GM23338 (cell line): Measurements from ENCODE around the gene ABCB11. TPM values are rescaled to one million over a fixed set of nuclear protein-coding genes. Genes with fewer than 3 reads are reported as not detected.

Experiments used
- ATAC-seq: fragments of 200-7000 bp; cut with Tn5 transposase; 3 replicates; pipeline ENCODE4 v1.9.1; 2020
- DNase-seq: peaks from one replicate; pipeline ENCODE4 v3.0.0-alpha.2; 2015; ENCODE audit warnings: low spot score
- H2AFZ ChIP-seq: fragments of 200-600 bp; sonication (generic); 2 replicates; pipeline ENCODE4 v1.8.0; 2016; ENCODE audit warnings: antibody characterized with exemption, mild to moderate bottlenecking, moderate library complexity
- H3F3A ChIP-seq: fragments of 200-600 bp; sonication (generic); replicated peaks from 2 replicates; pipeline ENCODE4 v1.8.0; 2017; ENCODE audit warnings: antibody characterized with exemption, mixed run types, low read depth
- H3K27ac ChIP-seq: fragments of 200-600 bp; sonication (generic); 2 replicates; pipeline ENCODE4 v1.6.1; 2016; ENCODE audit warnings: low read depth
- H3K27me3 ChIP-seq: fragments of 200-600 bp; sonication (generic); 2 replicates; pipeline ENCODE4 v1.8.0; 2016; ENCODE audit warnings: mild to moderate bottlenecking, mixed run types, moderate library complexity; ENCODE audit not compliant: insufficient read depth
- H3K36me3 ChIP-seq: fragments of 200-600 bp; sonication (generic); 2 replicates; pipeline ENCODE4 v1.8.0; 2016; ENCODE audit warnings: mild to moderate bottlenecking; ENCODE audit not compliant: insufficient read depth
- H3K4me1 ChIP-seq: fragments of 200-600 bp; sonication (generic); 2 replicates; pipeline ENCODE4 v1.8.0; 2016; ENCODE audit warnings: mild to moderate bottlenecking, moderate library complexity; ENCODE audit not compliant: insufficient read depth
- H3K4me2 ChIP-seq: fragments of 200-600 bp; sonication (generic); 2 replicates; pipeline ENCODE4 v1.7.1; 2017; ENCODE audit warnings: mixed run types
- H3K4me3 ChIP-seq: fragments of 200-600 bp; sonication (generic); 2 replicates; pipeline ENCODE4 v1.6.1; 2016; ENCODE audit warnings: mixed run types
- H3K79me2 ChIP-seq: fragments of 200-600 bp; sonication (generic); replicated peaks from 2 replicates; pipeline ENCODE4 v1.8.0; 2017; ENCODE audit warnings: mild to moderate bottlenecking; ENCODE audit not compliant: insufficient read depth
- H3K9me2 ChIP-seq: fragments of 200-600 bp; sonication (generic); 2 replicates; pipeline ENCODE4 v1.8.0; 2017; ENCODE audit not compliant: insufficient read depth
- H4K20me1 ChIP-seq: fragments of 200-600 bp; sonication (generic); replicated peaks from 2 replicates; pipeline ENCODE4 v1.8.0; 2017; ENCODE audit warnings: mild to moderate bottlenecking; ENCODE audit not compliant: insufficient read depth
- H3K27ac Mint-ChIP-seq: 2 replicates; pipeline ENCODE4 v1.8.0; 2020; ENCODE audit warnings: inconsistent platforms, mild to moderate bottlenecking, moderate library complexity, mixed read lengths
- H3K27me3 Mint-ChIP-seq: 3 replicates; pipeline ENCODE4 v1.8.0; 2022; ENCODE audit warnings: low read depth, mild to moderate bottlenecking, moderate library complexity, mixed read lengths, inconsistent platforms; ENCODE audit not compliant: insufficient read depth, poor library complexity
- H3K36me3 Mint-ChIP-seq: 3 replicates; pipeline ENCODE4 v1.8.0; 2021; ENCODE audit warnings: low read depth, mild to moderate bottlenecking, inconsistent platforms, moderate library complexity, mixed read lengths
- H3K4me1 Mint-ChIP-seq: 3 replicates; pipeline ENCODE4 v1.8.0; 2020; ENCODE audit warnings: mild to moderate bottlenecking, inconsistent platforms, mixed read lengths
- H3K4me3 Mint-ChIP-seq: 3 replicates; pipeline ENCODE4 v1.8.0; 2021; ENCODE audit warnings: moderate library complexity, mild to moderate bottlenecking, inconsistent platforms, mixed read lengths
- H3K9me3 Mint-ChIP-seq: 3 replicates; pipeline ENCODE4 v1.8.0; 2020; ENCODE audit warnings: moderate library complexity, mild to moderate bottlenecking, inconsistent platforms, mixed read lengths
- CREB1 ChIP-seq: fragments of 250-450 bp; sonication (Bioruptor Pico); IDR thresholded peaks from 2 replicates; pipeline ENCODE4 v1.5.0; 2020; ENCODE audit warnings: low read depth, mild to moderate bottlenecking, moderate library complexity
- CTCF ChIP-seq, 2 experiments: fragments of 200-600 bp in 1 of 2; sonication (generic) in 1 of 2; conservative IDR thresholded peaks; 2 replicates each; pipeline versions ENCODE4 v1.5.1 to v1.6.1; 2016 to 2017; ENCODE audit warnings: antibody characterized with exemption in 2 of 2, low read depth in 2 of 2, mild to moderate bottlenecking in 2 of 2, moderate library complexity in 1 of 2
- ETS1 ChIP-seq: IDR thresholded peaks from 2 replicates; pipeline ENCODE4 v1.6.1; 2016; ENCODE audit warnings: antibody characterized with exemption
- EZH2 ChIP-seq: fragments of 200-600 bp; sonication (generic); IDR thresholded peaks from one replicate; pipeline ENCODE4 v1.8.0; 2017; ENCODE audit warnings: antibody characterized with exemption, mild to moderate bottlenecking, low read depth; ENCODE audit not compliant: unreplicated experiment
- EZH2phosphoT487 ChIP-seq: fragments of 200-600 bp; sonication (generic); IDR thresholded peaks from one replicate; pipeline ENCODE4 v1.8.1; 2018; ENCODE audit warnings: antibody characterized with exemption; ENCODE audit not compliant: unreplicated experiment
- JUNB ChIP-seq: IDR thresholded peaks from one replicate; pipeline ENCODE4 v1.6.1; 2016; ENCODE audit warnings: antibody characterized with exemption; ENCODE audit not compliant: unreplicated experiment
- NANOG ChIP-seq: IDR thresholded peaks from 2 replicates; pipeline ENCODE4 v1.6.1; 2016; ENCODE audit warnings: antibody characterized with exemption, borderline replicate concordance
- POLR2AphosphoS5 ChIP-seq: IDR thresholded peaks from 2 replicates; pipeline ENCODE4 v1.6.1; 2016; ENCODE audit warnings: antibody characterized with exemption, low read depth
- STAT1 ChIP-seq: IDR thresholded peaks from one replicate; pipeline ENCODE4 v1.6.1; 2016; ENCODE audit warnings: antibody characterized with exemption; ENCODE audit not compliant: unreplicated experiment
- ZNF114 ChIP-seq: fragments of 250-450 bp; sonication (Bioruptor Pico); IDR thresholded peaks from 2 replicates; pipeline ENCODE4 v1.5.0; 2020; ENCODE audit warnings: mild to moderate bottlenecking, moderate library complexity
- ZNF331 ChIP-seq: fragments of 250-450 bp; sonication (Bioruptor Pico); IDR thresholded peaks from 2 replicates; pipeline ENCODE4 v1.5.0; 2020; ENCODE audit warnings: low read depth, mild to moderate bottlenecking, moderate library complexity
- polyA plus RNA-seq: library from polyadenylated mRNA; unstranded; fragments of >200 nt; fragmentation: Nextera tagmentation; extraction: Ambion mirVana; gene quantifications from 2 replicates; pipeline ENCODE4 v1.2.1, GENCODE V29; 2016
- total RNA-seq: library from RNA; depleted of rRNA; stranded (reverse); fragments of >200 nt; shearing (Covaris generic); gene quantifications from 2 replicates; pipeline ENCODE4 v1.2.3, GENCODE V29; 2014
- TF ChIP-seq, protein P1 (sequence below): IDR thresholded peaks from one replicate; pipeline ENCODE4 v1.6.1; 2018; ENCODE audit warnings: antibody characterized with exemption; ENCODE audit not compliant: unreplicated experiment

Gene ABCB11
- total and polyA plus RNA-seq, 2 experiments from 2014 or later, result not detected

GRCh38 chr2:168992591-168993349 is 38.4 kb downstream of the ABCB11 start:
- H3K79me2 ChIP-seq, result no peaks in the 10 kb centered on the region
- 0 out of 2 replicates have a peak overlapping the region, but pooled peaks have one; percentile 7 for H2AFZ ChIP-seq
- no peak overlapping the region for H3K4me3 ChIP-seq
- H3K4me1 ChIP-seq, result no peaks in the 10 kb centered on the region
- no peaks in the 10 kb centered on the region for H3K36me3 ChIP-seq
- no peak overlapping the region for H3K4me2 ChIP-seq
- H3K36me3 Mint-ChIP-seq, result no peaks in the 10 kb centered on the region
- H3K9me3 Mint-ChIP-seq, result no peaks in the 10 kb centered on the region
- no peaks in the 10 kb centered on the region for H3K4me1 Mint-ChIP-seq
- no peaks in the 10 kb centered on the region for H3K9me2 ChIP-seq
- no peak for ATAC-seq
- no peaks in the 10 kb centered on the region for H4K20me1 ChIP-seq
- no peak for TF ChIP-seq ZNF114 (CRISPR knock-in tag)
- TF ChIP-seq NANOG, result no peak
- TF ChIP-seq CTCF (conservative IDR thresholded peaks at IDR 0.05; ENCODE audit: low read depth in 2 of 2), result no peak
- TF ChIP-seq, protein P1, sequence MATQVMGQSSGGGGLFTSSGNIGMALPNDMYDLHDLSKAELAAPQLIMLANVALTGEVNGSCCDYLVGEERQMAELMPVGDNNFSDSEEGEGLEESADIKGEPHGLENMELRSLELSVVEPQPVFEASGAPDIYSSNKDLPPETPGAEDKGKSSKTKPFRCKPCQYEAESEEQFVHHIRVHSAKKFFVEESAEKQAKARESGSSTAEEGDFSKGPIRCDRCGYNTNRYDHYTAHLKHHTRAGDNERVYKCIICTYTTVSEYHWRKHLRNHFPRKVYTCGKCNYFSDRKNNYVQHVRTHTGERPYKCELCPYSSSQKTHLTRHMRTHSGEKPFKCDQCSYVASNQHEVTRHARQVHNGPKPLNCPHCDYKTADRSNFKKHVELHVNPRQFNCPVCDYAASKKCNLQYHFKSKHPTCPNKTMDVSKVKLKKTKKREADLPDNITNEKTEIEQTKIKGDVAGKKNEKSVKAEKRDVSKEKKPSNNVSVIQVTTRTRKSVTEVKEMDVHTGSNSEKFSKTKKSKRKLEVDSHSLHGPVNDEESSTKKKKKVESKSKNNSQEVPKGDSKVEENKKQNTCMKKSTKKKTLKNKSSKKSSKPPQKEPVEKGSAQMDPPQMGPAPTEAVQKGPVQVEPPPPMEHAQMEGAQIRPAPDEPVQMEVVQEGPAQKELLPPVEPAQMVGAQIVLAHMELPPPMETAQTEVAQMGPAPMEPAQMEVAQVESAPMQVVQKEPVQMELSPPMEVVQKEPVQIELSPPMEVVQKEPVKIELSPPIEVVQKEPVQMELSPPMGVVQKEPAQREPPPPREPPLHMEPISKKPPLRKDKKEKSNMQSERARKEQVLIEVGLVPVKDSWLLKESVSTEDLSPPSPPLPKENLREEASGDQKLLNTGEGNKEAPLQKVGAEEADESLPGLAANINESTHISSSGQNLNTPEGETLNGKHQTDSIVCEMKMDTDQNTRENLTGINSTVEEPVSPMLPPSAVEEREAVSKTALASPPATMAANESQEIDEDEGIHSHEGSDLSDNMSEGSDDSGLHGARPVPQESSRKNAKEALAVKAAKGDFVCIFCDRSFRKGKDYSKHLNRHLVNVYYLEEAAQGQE, result no peak
- no peak for TF ChIP-seq CREB1 (CRISPR knock-in tag)
- no peak for TF ChIP-seq EZH2phosphoT487
- TF ChIP-seq ETS1, result no peak
- no peak overlapping the region for H3K27ac Mint-ChIP-seq
- H3K4me3 Mint-ChIP-seq, result no peak overlapping the region
- H3K27me3 ChIP-seq, result no peaks in the 10 kb centered on the region
- H3F3A ChIP-seq, result no peaks in the 10 kb centered on the region
- no peaks in the 10 kb centered on the region for H3K27me3 Mint-ChIP-seq
- H3K27ac ChIP-seq, result no peak overlapping the region
- no peak for DNase-seq

- no peaks in the 10 kb centered on the region for H3F3A ChIP-seq
- no peaks in the 10 kb centered on the region for H3K9me2 ChIP-seq
- H3K27me3 ChIP-seq, result no peaks in the 10 kb centered on the region
- Mint-ChIP-seq H3K9me3 (no peaks in the 10 kb centered on the region), H3K4me1 (no peaks in the 10 kb centered on the region), H3K27me3 (no peaks in the 10 kb centered on the region), H3K4me3 (no peak overlapping the region), H3K27ac (no peak overlapping the region), H3K36me3 (no peaks in the 10 kb centered on the region)
- H2AFZ ChIP-seq, result 0 out of 2 replicates have a peak overlapping the region, but pooled peaks have one; percentile 7
- H4K20me1 ChIP-seq, result no peaks in the 10 kb centered on the region
- H3K4me1 ChIP-seq, result no peaks in the 10 kb centered on the region
- no peak overlapping the region for H3K4me3 ChIP-seq
- H3K36me3 ChIP-seq, result no peaks in the 10 kb centered on the region
- no peak overlapping the region for H3K27ac ChIP-seq
- DNase-seq (no peak), ATAC-seq (no peak)
- H3K4me2 ChIP-seq, result no peak overlapping the region
- H3K79me2 ChIP-seq, result no peaks in the 10 kb centered on the region
- TF ChIP-seq POLR2AphosphoS5, result no peak
- no peak for TF ChIP-seq EZH2phosphoT487
- TF ChIP-seq ZNF114 (CRISPR knock-in tag), result no peak
- no peak for TF ChIP-seq STAT1
- TF ChIP-seq ZNF331 (CRISPR knock-in tag), result no peak
- no peak for TF ChIP-seq CREB1 (CRISPR knock-in tag)
- TF ChIP-seq CTCF (conservative IDR thresholded peaks at IDR 0.05; ENCODE audit: low read depth in 2 of 2), result no peak
- no peak for TF ChIP-seq ETS1
- TF ChIP-seq JUNB, result no peak
- TF ChIP-seq EZH2, result no peak
Measured at GRCh38 chr2:168992026-168992425, 39.1 kb downstream of the ABCB11 start.
